Karpas-422 (cell line): Measurements from ENCODE around the gene SLC23A1. TPM values are rescaled to one million over a fixed set of nuclear protein-coding genes. Genes with fewer than 3 reads are reported as not detected.
"Not testable (repeated sequence)": the region's sequence is repeated elsewhere in the genome, so short reads cannot be mapped to it uniquely, and the experiment has no call there.

Source experiments
- DNase-seq: peaks from one replicate; pipeline ENCODE4 v3.0.0-alpha.2; 2015
- H2AFZ ChIP-seq: fragments of 200-600 bp; sonication (generic); 2 replicates; pipeline ENCODE4 v1.6.1; 2014; ENCODE audit warnings: antibody characterized with exemption, low read length, mixed read lengths
- H3K27ac ChIP-seq: fragments of 200-600 bp; sonication (generic); 2 replicates; pipeline ENCODE4 v1.5.1; 2014; ENCODE audit warnings: mild to moderate bottlenecking, low read length, moderate library complexity
- H3K27me3 ChIP-seq: fragments of 200-600 bp; sonication (generic); 2 replicates; pipeline ENCODE4 v1.6.1; 2014; ENCODE audit warnings: low read length, mixed read lengths
- H3K36me3 ChIP-seq: fragments of 200-600 bp; sonication (generic); 2 replicates; pipeline ENCODE4 v1.6.1; 2014; ENCODE audit warnings: low read length, mixed read lengths; ENCODE audit not compliant: insufficient read depth
- H3K4me1 ChIP-seq: fragments of 200-600 bp; sonication (generic); 2 replicates; pipeline ENCODE4 v1.6.1; 2014; ENCODE audit warnings: mild to moderate bottlenecking, low read length, mixed read lengths
- H3K4me2 ChIP-seq: fragments of 200-600 bp; sonication (generic); 2 replicates; pipeline ENCODE4 v1.6.1; 2014; ENCODE audit warnings: low read length, low read depth, mild to moderate bottlenecking; ENCODE audit not compliant: poor library complexity, severe bottlenecking
- H3K4me3 ChIP-seq: fragments of 200-600 bp; sonication (generic); 2 replicates; pipeline ENCODE4 v1.5.1; 2014; ENCODE audit warnings: mild to moderate bottlenecking, antibody characterized with exemption, low read length, mixed read lengths
- H3K79me2 ChIP-seq: fragments of 200-600 bp; sonication (generic); 2 replicates; pipeline ENCODE4 v1.6.1; 2014; ENCODE audit warnings: mild to moderate bottlenecking, low read length, mixed read lengths
- H3K9ac ChIP-seq: fragments of 200-600 bp; sonication (generic); 2 replicates; pipeline ENCODE4 v1.6.0; 2014; ENCODE audit warnings: low read length
- H3K9me2 ChIP-seq: fragments of 200-600 bp; sonication (generic), shearing (Covaris generic); replicated peaks from 2 replicates; pipeline ENCODE4 v1.6.0; 2014; ENCODE audit warnings: mild to moderate bottlenecking, low read length, moderate library complexity; ENCODE audit not compliant: insufficient read depth
- H3K9me3 ChIP-seq: fragments of 300-700, 200-600 bp; sonication (generic); 2 replicates; pipeline ENCODE4 v1.6.1; 2014; ENCODE audit warnings: low read length, mixed read lengths
- H4K20me1 ChIP-seq: fragments of 200-600 bp; sonication (generic); 2 replicates; pipeline ENCODE4 v1.6.1; 2014; ENCODE audit warnings: mild to moderate bottlenecking, antibody characterized with exemption, low read length, low read depth; ENCODE audit not compliant: insufficient read depth
- total RNA-seq: library from RNA; depleted of rRNA; stranded (reverse); fragments of >200 nt; shearing (Covaris generic); gene quantifications from 2 replicates; pipeline ENCODE4 v1.2.3, GENCODE V29; 2014; ENCODE audit warnings: low replicate concordance

Gene SLC23A1
- total RNA-seq, 1 experiment from 2014 or later, result not detected

GRCh38 chr5:139410993-139411828, 28.1 kb upstream of the SLC23A1 start:
- H3K27me3 ChIP-seq, result no peaks in the 10 kb centered on the region
- H3K9me3 ChIP-seq, result no peaks in the 10 kb centered on the region
- H3K4me1 ChIP-seq, result peaks cover 36% of the 10 kb centered on the region
- no peaks in the 10 kb centered on the region for H3K36me3 ChIP-seq
- no peaks in the 10 kb centered on the region for H3K79me2 ChIP-seq
- no peak overlapping the region for H3K27ac ChIP-seq
- no peak overlapping the region for H2AFZ ChIP-seq
- no peaks in the 10 kb centered on the region for H3K9me2 ChIP-seq
- no peak overlapping the region for H3K9ac ChIP-seq
- no peak for DNase-seq
- no peaks in the 10 kb centered on the region for H4K20me1 ChIP-seq
- no peak overlapping the region for H3K4me2 ChIP-seq
- no peak overlapping the region for H3K4me3 ChIP-seq

DNA sequence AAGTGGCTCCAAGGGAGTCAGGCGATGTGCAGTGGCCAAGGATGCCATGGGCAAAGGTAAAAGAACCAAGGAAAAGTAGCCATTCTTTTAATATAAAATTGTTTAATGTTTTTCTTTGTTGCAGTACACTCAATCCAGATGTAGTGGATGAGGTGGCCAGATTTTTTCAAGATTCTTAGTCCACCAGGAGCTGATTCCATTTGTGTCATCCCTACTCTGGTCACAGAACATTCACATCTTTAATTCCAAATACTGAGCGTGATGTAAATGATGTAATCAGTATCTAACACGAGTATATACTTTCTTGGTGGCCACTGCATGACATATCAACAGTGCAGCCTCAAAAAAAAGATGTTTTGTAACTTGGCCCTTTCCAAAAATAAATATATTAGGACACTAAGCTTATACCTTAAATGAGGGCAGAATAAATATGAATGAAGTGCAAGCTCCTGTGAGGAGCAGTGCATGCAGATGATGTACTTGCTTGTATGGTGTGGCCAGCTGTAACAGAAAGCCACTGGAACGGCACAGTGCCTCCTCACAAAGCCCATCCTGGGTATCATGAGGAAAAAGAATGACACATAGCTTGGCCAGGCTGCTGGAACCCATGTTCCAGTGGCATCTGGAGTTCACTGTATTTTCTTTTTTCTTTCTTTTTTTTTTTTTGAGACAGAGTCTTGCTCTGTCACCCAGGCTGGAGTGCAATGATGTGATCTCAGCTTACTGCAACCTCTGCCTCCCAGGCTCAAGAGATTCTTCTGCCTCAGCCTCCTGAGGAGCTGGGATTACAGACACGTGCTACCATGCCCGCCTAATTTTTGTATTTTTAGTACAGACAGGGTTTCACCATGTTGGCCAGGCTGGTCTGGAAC, 27.3 kb upstream of the SLC23A1 start:
- peaks cover 36% of the 10 kb centered on the region for H3K4me1 ChIP-seq
- no peak overlapping the region for H3K27ac ChIP-seq
- H3K36me3 ChIP-seq, result no peaks in the 10 kb centered on the region
- no peaks in the 10 kb centered on the region for H3K27me3 ChIP-seq
- H3K79me2 ChIP-seq, result no peaks in the 10 kb centered on the region
- H3K4me3 ChIP-seq, result no peak overlapping the region
- no peaks in the 10 kb centered on the region for H3K9me3 ChIP-seq
- no peak for DNase-seq
- H2AFZ ChIP-seq, result no peak overlapping the region
- H3K9me2 ChIP-seq, result no peaks in the 10 kb centered on the region
- no peak overlapping the region for H3K4me2 ChIP-seq
- no peak overlapping the region for H3K9ac ChIP-seq
- H4K20me1 ChIP-seq, result no peaks in the 10 kb centered on the region

DNA sequence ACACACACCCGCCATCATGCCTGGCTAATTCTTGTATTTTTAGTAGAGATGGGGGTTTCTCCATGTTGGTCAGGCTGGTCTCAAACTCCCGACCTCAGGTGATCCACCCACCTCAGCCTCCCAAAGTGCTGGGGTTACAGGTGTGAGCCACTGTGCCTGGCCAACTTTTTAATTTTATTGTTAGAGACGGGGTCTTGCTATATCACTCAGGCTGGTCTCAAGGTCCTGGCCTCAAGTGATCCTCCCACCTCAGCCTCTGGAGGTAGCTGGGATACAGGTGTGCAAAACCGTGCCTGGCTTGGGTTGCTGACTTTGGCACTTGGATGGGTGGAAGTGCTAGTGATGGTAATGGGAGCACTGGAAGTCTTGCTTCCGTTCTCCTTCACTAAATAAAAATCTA, 26.0 kb upstream of the SLC23A1 start:
- H3K27me3 ChIP-seq, H3K4me3 ChIP-seq: not testable (repeated sequence)

GRCh38 chr5:139408191-139408590, 25.1 kb upstream of the SLC23A1 start:
- peak overlapping the region; percentile 71 for H3K4me2 ChIP-seq
- no peak for DNase-seq
- peak overlapping the region; percentile 45; the same call in 1 of the 2 replicates for H3K4me3 ChIP-seq
- peak overlapping the region; percentile 82 for H3K27ac ChIP-seq
- H3K4me1 ChIP-seq, result peaks cover 47% of the 10 kb centered on the region
- no peaks in the 10 kb centered on the region for H3K36me3 ChIP-seq
- H3K9me2 ChIP-seq, result no peaks in the 10 kb centered on the region
- H3K9ac ChIP-seq, result peak overlapping the region; percentile 52; the same call in 1 of the 2 replicates
- H3K9me3 ChIP-seq, result no peaks in the 10 kb centered on the region
- H4K20me1 ChIP-seq, result no peaks in the 10 kb centered on the region
- no peaks in the 10 kb centered on the region for H3K27me3 ChIP-seq
- H2AFZ ChIP-seq, result peak overlapping the region; percentile 96
- no peaks in the 10 kb centered on the region for H3K79me2 ChIP-seq

More for the DNA sequence above, 26.0 kb upstream of the SLC23A1 start:
- not testable (repeated sequence) for DNase-seq, H3K79me2 ChIP-seq, H2AFZ ChIP-seq, H4K20me1 ChIP-seq, H3K36me3 ChIP-seq, H3K9me3 ChIP-seq, H3K9me2 ChIP-seq, H3K9ac ChIP-seq, H3K4me2 ChIP-seq, H3K27ac ChIP-seq
- peaks cover 43% of the 10 kb centered on the region for H3K4me1 ChIP-seq

DNA sequence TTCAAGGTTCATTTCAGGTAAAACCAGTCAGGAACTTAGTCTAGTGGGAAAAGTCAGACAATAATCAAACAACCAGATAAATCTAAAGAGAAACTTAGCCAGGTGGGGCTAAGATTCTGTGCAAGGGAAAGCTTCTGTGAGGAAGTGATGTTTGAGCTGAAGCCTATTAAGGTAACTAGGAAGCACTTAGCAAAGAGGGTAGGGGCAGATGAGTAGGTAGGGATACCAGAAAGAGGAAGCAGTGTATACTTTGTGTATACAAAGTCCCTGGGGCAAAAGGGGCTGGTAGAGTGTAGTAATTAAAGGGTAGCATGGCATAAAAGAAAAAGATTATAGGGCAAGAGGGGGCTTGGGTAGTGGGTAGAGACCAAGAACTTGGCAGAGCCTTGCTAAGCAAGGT, 24.4 kb upstream of the SLC23A1 start:
- Histone ChIP-seq H3K9ac (peak overlapping the region; percentile 52; the same call in 1 of the 2 replicates), H3K9me2 (no peaks in the 10 kb centered on the region), H3K27ac (peak overlapping the region; percentile 82), H4K20me1 (no peaks in the 10 kb centered on the region), H3K9me3 (no peaks in the 10 kb centered on the region), H3K4me1 (peaks cover 54% of the 10 kb centered on the region), H3K36me3 (no peaks in the 10 kb centered on the region), H3K4me3 (peak overlapping the region; percentile 45), H3K27me3 (no peaks in the 10 kb centered on the region), H2AFZ (peak overlapping the region; percentile 96), H3K79me2 (no peaks in the 10 kb centered on the region), H3K4me2 (peak overlapping the region; percentile 71)
- DNase-seq, result peak; percentile 88

- H3K9ac ChIP-seq, result peak overlapping the region; percentile 23; the same call in 1 of the 2 replicates
- H3K9me3 ChIP-seq, result no peaks in the 10 kb centered on the region
- H3K36me3 ChIP-seq, result no peaks in the 10 kb centered on the region
- peaks cover 55% of the 10 kb centered on the region for H3K4me1 ChIP-seq
- H3K4me3 ChIP-seq, result no peak overlapping the region
- peak overlapping the region; percentile 96 for H2AFZ ChIP-seq
- peak overlapping the region; percentile 82 for H3K27ac ChIP-seq
- no peaks in the 10 kb centered on the region for H3K27me3 ChIP-seq
- no peak for DNase-seq
- H3K79me2 ChIP-seq, result no peaks in the 10 kb centered on the region
- peak overlapping the region; percentile 71 for H3K4me2 ChIP-seq
- H4K20me1 ChIP-seq, result no peaks in the 10 kb centered on the region
- no peaks in the 10 kb centered on the region for H3K9me2 ChIP-seq
Observed at GRCh38 chr5:139406963-139407362, 23.9 kb upstream of the SLC23A1 start.

GRCh38 chr5:139404484-139404840, 21.4 kb upstream of the SLC23A1 start:
- DNase-seq, result no peak
- Histone ChIP-seq H3K27ac (peak overlapping the region; percentile 77), H3K4me3 (peak overlapping the region; percentile 70), H4K20me1 (no peaks in the 10 kb centered on the region), H3K4me2 (peak overlapping the region; percentile 92), H3K27me3 (no peaks in the 10 kb centered on the region), H3K36me3 (no peaks in the 10 kb centered on the region), H2AFZ (peak overlapping the region; percentile 74), H3K9me3 (no peaks in the 10 kb centered on the region), H3K4me1 (peaks cover 46% of the 10 kb centered on the region), H3K9me2 (no peaks in the 10 kb centered on the region), H3K79me2 (no peaks in the 10 kb centered on the region), H3K9ac (peak overlapping the region; percentile 71)
